HG02970 (cell line): ENCODE data around the gene GABARAPL1.
"Not testable (repeated sequence)": the region's sequence is repeated elsewhere in the genome, so short reads cannot be mapped to it uniquely, and the experiment has no call there.

ENCODE experiments used
- ATAC-seq: cut with Tn5 transposase; IDR thresholded peaks from one replicate; pipeline ENCODE4 v1.9.1; 2021; ENCODE audit warnings: mild to moderate bottlenecking, moderate library complexity, moderate number of reproducible peaks; ENCODE audit not compliant: unreplicated experiment, low FRiP score

The GABARAPL1 gene

GRCh38 chr12:10212739-10213131 is at the start of gene GABARAPL1:
TSS of gene GABARAPL1 (plus strand) at chr12:10212877. CDS start at chr12:10213130, 253 bp downstream.
- no peak for ATAC-seq

- ATAC-seq = no peak
Observed at GRCh38 chr12:10163084-10163483, 49.6 kb upstream of the GABARAPL1 start.

GRCh38 chr12:10165421-10165820 is 47.3 kb upstream of the GABARAPL1 start:
- no peak for ATAC-seq

- ATAC-seq = no peak
Observed at GRCh38 chr12:10167599-10167998, 45.1 kb upstream of the GABARAPL1 start.

GRCh38 chr12:10169104-10169503 is 43.6 kb upstream of the GABARAPL1 start:
- no peak for ATAC-seq

- ATAC-seq = no peak
Observed at GRCh38 chr12:10170216-10170615, 42.5 kb upstream of the GABARAPL1 start.

GRCh38 chr12:10171973-10172728 is 40.5 kb upstream of the GABARAPL1 start, which contains the start of gene OLR1:
TSS of gene OLR1 (minus strand) at chr12:10172132. CDS start at chr12:10172077, 55 bp downstream.
- no peak for ATAC-seq

- ATAC-seq = no peak
Observed at GRCh38 chr12:10174986-10175614, 37.6 kb upstream of the GABARAPL1 start.

GRCh38 chr12:10175846-10176636 is 36.6 kb upstream of the GABARAPL1 start:
- ATAC-seq = no peak

- no peak for ATAC-seq
Observed at GRCh38 chr12:10178821-10179220, 33.9 kb upstream of the GABARAPL1 start, which contains the start of gene TMEM52B. TSS of gene TMEM52B (plus strand) at chr12:10179032. CDS start at chr12:10179575, 543 bp downstream.

- no peak for ATAC-seq
Observed at GRCh38 chr12:10179776-10180181, 32.9 kb upstream of the GABARAPL1 start.

- no peak for ATAC-seq
Observed at GRCh38 chr12:10182354-10183049, 30.2 kb upstream of the GABARAPL1 start.

GRCh38 chr12:10184261-10184843 is 28.3 kb upstream of the GABARAPL1 start:
- no peak for ATAC-seq

GRCh38 chr12:10186299-10186698 is 26.4 kb upstream of the GABARAPL1 start:
- no peak for ATAC-seq

- ATAC-seq = not testable (repeated sequence)
Observed at GRCh38 chr12:10186958-10187357, 25.7 kb upstream of the GABARAPL1 start.

- no peak for ATAC-seq
Observed at GRCh38 chr12:10189653-10190052, 23.0 kb upstream of the GABARAPL1 start.

GRCh38 chr12:10190558-10191388 is 21.9 kb upstream of the GABARAPL1 start:
- ATAC-seq = no peak

- no peak for ATAC-seq
Observed at GRCh38 chr12:10191865-10192264, 20.8 kb upstream of the GABARAPL1 start.

- no peak for ATAC-seq
Observed at GRCh38 chr12:10194160-10194670, 18.5 kb upstream of the GABARAPL1 start.
